IMR-90 (cell line): ENCODE measurements around the gene APOE.

Source experiments
- BHLHE40 ChIP-seq: fragments of 150-350 bp; IDR thresholded peaks from 2 replicates; pipeline ENCODE4 v1.6.1; 2016; ENCODE audit warnings: mild to moderate bottlenecking, low read depth, low read length
- CTCF ChIP-seq: conservative IDR thresholded peaks from 2 replicates; pipeline ENCODE4 v1.5.1; 2012; ENCODE audit warnings: mild to moderate bottlenecking, low read depth, low read length, improper control_type of control experiment
- MAZ ChIP-seq: IDR thresholded peaks from 2 replicates; pipeline ENCODE4 v1.6.1; 2012; ENCODE audit warnings: low read depth, mild to moderate bottlenecking, low read length, improper control_type of control experiment, moderate library complexity, borderline replicate concordance
- RFX5 ChIP-seq: IDR thresholded peaks from 2 replicates; pipeline ENCODE4 v1.8.0; 2012; ENCODE audit warnings: low read depth, mild to moderate bottlenecking, low read length, moderate library complexity
- USF2 ChIP-seq: fragments of 150-350 bp; IDR thresholded peaks from 2 replicates; pipeline ENCODE4 v1.6.1; 2017; ENCODE audit warnings: mild to moderate bottlenecking, antibody characterized with exemption, low read length, low read depth

GRCh38 chr19:44866664-44867063, 38.9 kb upstream of the APOE start:
- no peak for TF ChIP-seq CTCF
- TF ChIP-seq USF2 = no peak
- no peak for TF ChIP-seq BHLHE40
- no peak for TF ChIP-seq MAZ
- no peak for TF ChIP-seq RFX5
